ENCODE results near the gene TRIM49D1. TPM values are rescaled to one million over a fixed set of nuclear protein-coding genes. Genes with fewer than 3 reads are reported as not detected.

Gene TRIM49D1
- total RNA-seq: not detected in 2 replicates

DNA sequence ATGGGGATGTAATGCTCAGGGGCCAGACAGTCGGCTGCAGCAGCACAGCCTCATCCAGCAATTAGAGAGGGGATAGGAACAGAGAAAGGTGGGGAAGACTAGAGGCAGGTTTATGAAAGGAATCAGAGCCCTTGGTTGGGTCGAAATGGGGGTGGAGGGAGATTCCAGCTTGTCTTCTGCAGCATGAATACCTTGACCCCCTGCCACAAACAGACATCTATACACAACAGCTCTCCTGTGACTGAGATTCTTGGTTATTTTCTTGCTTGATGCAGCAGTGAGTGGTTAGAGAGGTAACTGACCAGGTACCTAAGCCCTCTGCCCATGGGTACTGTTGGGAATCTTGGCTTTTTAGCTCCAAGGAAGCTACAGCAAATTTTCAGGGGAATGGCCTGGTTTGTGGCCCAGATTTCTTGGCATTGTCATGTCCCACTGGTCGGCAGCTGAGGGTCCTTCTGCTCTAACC lies at the start of gene TRIM49D1:
TRIM49D1 (minus strand) TSS at position 51 of the 466 bp plus-strand sequence. CDS start 4,535 bp downstream, outside the sequence.

DNA sequence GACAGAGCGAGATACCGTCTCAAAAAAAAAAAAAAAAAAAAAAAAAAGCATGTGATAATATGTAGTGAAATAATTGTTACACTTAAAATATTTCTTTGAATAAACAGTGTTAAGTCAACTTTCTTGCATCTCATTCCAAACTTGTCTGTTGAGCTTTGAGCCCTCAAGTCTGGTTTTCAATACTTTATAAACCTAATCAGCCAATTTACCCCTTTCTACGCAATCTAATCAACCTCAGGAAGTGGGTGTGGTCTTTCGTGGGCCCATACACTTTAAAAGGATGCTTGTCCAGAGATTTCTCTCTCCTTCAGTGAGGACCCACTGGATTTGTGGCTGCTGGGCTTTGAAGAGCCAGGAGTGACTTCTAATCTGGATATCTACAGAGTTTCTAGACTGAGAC lies 43.7 kb upstream of the TRIM49D1 start, which contains the start of gene TRIM64:
TRIM64 (plus strand) TSS at position 301 of the 400 bp plus-strand sequence. CDS start 2,467 bp downstream, outside the sequence.

GRCh38 chr11:89923764-89924163 lies 1.7 kb upstream of the TRIM49D1 start, which contains the start of gene TRIM49D2:
TSS of gene TRIM49D2 (plus strand) at chr11:89924064. CDS start at chr11:89926762, 2,698 bp downstream.

Other genes with a start within 250 kb of the TRIM49D1 start
- gene TRIM77, start 211.9 kb downstream of the TRIM49D1 start, total RNA-seq: not detected in 2 replicates
- gene TRIM49, start 113.7 kb downstream of the TRIM49D1 start, total RNA-seq: not detected in 2 replicates
- gene TRIM64B, start 43.8 kb downstream of the TRIM49D1 start, total RNA-seq: not detected in 2 replicates
- gene TRIM49D2, start 1.8 kb upstream of the TRIM49D1 start, total RNA-seq: not detected in 2 replicates
- not detected in 2 replicates for gene TRIM64, start 43.8 kb upstream of the TRIM49D1 start, total RNA-seq
- not detected in 2 replicates for gene TRIM49C, start 108.9 kb upstream of the TRIM49D1 start, total RNA-seq
- not detected in 2 replicates for gene UBTFL1, start 163.7 kb upstream of the TRIM49D1 start, total RNA-seq
- 1.0 and 2.4 TPM in 2 replicates for gene NAALAD2, start 212.4 kb upstream of the TRIM49D1 start, total RNA-seq